Fibroblast of skin of right biceps (primary cell): ENCODE data around the gene TEX22.
"Not testable (repeated sequence)": the region's sequence is repeated elsewhere in the genome, so short reads cannot be mapped to it uniquely, and the experiment has no call there.

Source experiments
- DNase-seq: peaks from one replicate; pipeline ENCODE4 v3.0.0-alpha.2; 2013

The TEX22 gene

GRCh38 chr14:105398044-105398725, at the start of gene TEX22:
Gene TEX22 (plus strand): TSS chr14:105398538. CDS start chr14:105399341, 803 bp downstream.
- DNase-seq: peak; percentile 85

- DNase-seq: no peak
Observed at GRCh38 chr14:105348945-105349699, 49.2 kb upstream of the TEX22 start.

GRCh38 chr14:105349992-105350391, 48.3 kb upstream of the TEX22 start:
- no peak for DNase-seq

GRCh38 chr14:105350450-105351244, 47.7 kb upstream of the TEX22 start:
- no peak for DNase-seq

- no peak for DNase-seq
Observed at GRCh38 chr14:105351410-105351809, 46.9 kb upstream of the TEX22 start.

- DNase-seq: peak; percentile 80
Observed at GRCh38 chr14:105351920-105352851, 46.2 kb upstream of the TEX22 start.

- no peak for DNase-seq
Observed at GRCh38 chr14:105353136-105353535, 45.2 kb upstream of the TEX22 start.

- DNase-seq: no peak
Observed at GRCh38 chr14:105354541-105354940, 43.8 kb upstream of the TEX22 start.

GRCh38 chr14:105355049-105355575, 43.2 kb upstream of the TEX22 start:
- DNase-seq: no peak

GRCh38 chr14:105355850-105356604, 42.3 kb upstream of the TEX22 start:
- no peak for DNase-seq

- DNase-seq: no peak
Observed at GRCh38 chr14:105356927-105357326, 41.4 kb upstream of the TEX22 start.

- no peak for DNase-seq
Observed at GRCh38 chr14:105357626-105358025, 40.7 kb upstream of the TEX22 start.

- no peak for DNase-seq
Observed at GRCh38 chr14:105358140-105358846, 40.0 kb upstream of the TEX22 start.

- DNase-seq: no peak
Observed at GRCh38 chr14:105358943-105359342, 39.4 kb upstream of the TEX22 start.

- DNase-seq: not testable (repeated sequence)
Observed at GRCh38 chr14:105361412-105361811, 36.9 kb upstream of the TEX22 start.

GRCh38 chr14:105363847-105364708, 34.3 kb upstream of the TEX22 start:
- DNase-seq: peak; percentile 76

GRCh38 chr14:105365101-105365500, 33.2 kb upstream of the TEX22 start:
- no peak for DNase-seq

- DNase-seq: no peak
Observed at GRCh38 chr14:105365681-105366080, 32.7 kb upstream of the TEX22 start.

GRCh38 chr14:105366386-105367074, 31.8 kb upstream of the TEX22 start:
- DNase-seq: no peak
